ENCODE measurements around the gene PPFIA4.

The PPFIA4 gene

GRCh38 chr1:203036537-203036936 lies 10.2 kb downstream of the PPFIA4 start:
- TF ChIP-seq CTCF (IDR thresholded peaks at IDR 0.05; ENCODE audit: insufficient read depth, low read length, missing control alignments): no peak
- H3K4me3 ChIP-seq (ENCODE audit: low read depth, low read length): no peak overlapping the region
- no peak for DNase-seq (ENCODE audit: low read depth, low spot score)
- POLR2A ChIA-PET: interaction anchor here (0.6 to 1.4 kb wide), 2 partner anchors 10 to 23 kb away, joined by 3 to 4 read pairs; partner anchors contain the start of gene PPFIA4
- CTCF ChIA-PET: interaction anchor here (0.6 to 14.3 kb wide), 11 partner anchors 10 to 230 kb away, joined by 3 to 392 read pairs (median 7); partner anchors contain the start of genes MYBPH and PPFIA4

GRCh38 chr1:203037509-203038190 lies 11.4 kb downstream of the PPFIA4 start:
- H3K4me3 ChIP-seq (ENCODE audit: low read depth, low read length): no peak overlapping the region
- no peak for DNase-seq (ENCODE audit: low read depth, low spot score)
- POLR2A ChIA-PET: no interaction called here
- no peak for TF ChIP-seq CTCF (IDR thresholded peaks at IDR 0.05; ENCODE audit: insufficient read depth, low read length, missing control alignments)
- CTCF ChIA-PET: interaction anchor here (1.4 to 14.3 kb wide), 13 partner anchors 9 to 240 kb away, joined by 3 to 392 read pairs (median 44); partner anchors contain the start of genes ADORA1, MYBPH and PPFIA4

- no peak for TF ChIP-seq CTCF (IDR thresholded peaks at IDR 0.05; ENCODE audit: insufficient read depth, low read length, missing control alignments)
- no peak overlapping the region for H3K4me3 ChIP-seq (ENCODE audit: low read depth, low read length)
- ChIA-PET POLR2A (interaction anchor here (1.7 kb wide), 1 partner anchor 229 kb away, joined by 6 read pairs; no protein-coding TSS in a partner anchor), CTCF (interaction anchor here (0.9 to 14.3 kb wide), 28 partner anchors 10 to 301 kb away, joined by 3 to 392 read pairs (median 10); partner anchors contain the start of genes ADORA1, MYBPH, MYOG and PPFIA4)
- DNase-seq (ENCODE audit: low read depth, low spot score): peak; percentile 29
These were observed 12.0 kb downstream of the PPFIA4 start for GRCh38 chr1:203038217-203038741.

GRCh38 chr1:203038891-203039608 lies 12.8 kb downstream of the PPFIA4 start:
- H3K4me3 ChIP-seq (ENCODE audit: low read depth, low read length): no peak overlapping the region
- ChIA-PET CTCF (interaction anchor here (0.5 to 14.3 kb wide), 48 partner anchors 11 to 628 kb away, joined by 3 to 392 read pairs (median 7); partner anchors contain the start of genes ADORA1, MYBPH, MYOG and PPFIA4), POLR2A (interaction anchor here (1.7 kb wide), 1 partner anchor 228 kb away, joined by 6 read pairs; no protein-coding TSS in a partner anchor)
- DNase-seq (ENCODE audit: low read depth, low spot score): no peak
- TF ChIP-seq CTCF (IDR thresholded peaks at IDR 0.05; ENCODE audit: insufficient read depth, low read length, missing control alignments): peak; percentile 92

- CTCF ChIA-PET: interaction anchor here (0.5 to 14.3 kb wide), 50 partner anchors 12 to 629 kb away, joined by 3 to 392 read pairs (median 7); partner anchors contain the start of genes ADORA1, MYBPH, MYOG and PPFIA4
- H3K4me3 ChIP-seq (ENCODE audit: low read depth, low read length): no peak overlapping the region
- POLR2A ChIA-PET: interaction anchor here (0.6 to 1.7 kb wide), 2 partner anchors 31 to 227 kb away, joined by 6 to 9 read pairs; no protein-coding TSS in a partner anchor
- DNase-seq (ENCODE audit: low read depth, low spot score): no peak
- peak; percentile 21 for TF ChIP-seq CTCF (IDR thresholded peaks at IDR 0.05; ENCODE audit: insufficient read depth, low read length, missing control alignments)
These were observed 13.6 kb downstream of the PPFIA4 start for GRCh38 chr1:203039609-203040512.
